ENCODE results near the gene TBC1D3K. TPM values are rescaled to one million over a fixed set of nuclear protein-coding genes. Genes with fewer than 3 reads are reported as not detected.
"Not testable (repeated sequence)": the region's sequence is repeated elsewhere in the genome, so short reads cannot be mapped to it uniquely, and the experiment has no call there.

TBC1D3K gene
- total RNA-seq, result not detected

- not testable (repeated sequence) for H3K4me1 ChIP-seq (ENCODE audit: insufficient read depth, low read length); H3K27me3 ChIP-seq (ENCODE audit: insufficient read depth, low read length); H3K9me3 ChIP-seq (ENCODE audit: low read depth, low read length); H3K4me3 ChIP-seq (ENCODE audit: low read length)
Observed at GRCh38 chr17:37924115-37924514, at the start of gene TBC1D3K. TSS of gene TBC1D3K (plus strand) at chr17:37924415. CDS start at chr17:37926000, 1,585 bp downstream.

- H3K4me3 ChIP-seq (ENCODE audit: low read length), result no peak overlapping the region
- H3K27me3 ChIP-seq (ENCODE audit: insufficient read depth, low read length), result no peaks in the 10 kb centered on the region
- H3K4me1 ChIP-seq (ENCODE audit: insufficient read depth, low read length), result no peaks in the 10 kb centered on the region
- H3K9me3 ChIP-seq (ENCODE audit: low read depth, low read length), result no peaks in the 10 kb centered on the region
Observed at GRCh38 chr17:37884516-37884915, 39.7 kb upstream of the TBC1D3K start.

- no peak overlapping the region for H3K4me3 ChIP-seq (ENCODE audit: low read length)
- no peaks in the 10 kb centered on the region for H3K27me3 ChIP-seq (ENCODE audit: insufficient read depth, low read length)
- H3K4me1 ChIP-seq (ENCODE audit: insufficient read depth, low read length), result no peaks in the 10 kb centered on the region
- H3K9me3 ChIP-seq (ENCODE audit: low read depth, low read length), result no peaks in the 10 kb centered on the region
Observed at GRCh38 chr17:37885136-37885535, 39.1 kb upstream of the TBC1D3K start.

GRCh38 chr17:37888881-37889280 is 35.3 kb upstream of the TBC1D3K start:
- H3K9me3 ChIP-seq (ENCODE audit: low read depth, low read length), result no peaks in the 10 kb centered on the region
- no peaks in the 10 kb centered on the region for H3K27me3 ChIP-seq (ENCODE audit: insufficient read depth, low read length)
- H3K4me3 ChIP-seq (ENCODE audit: low read length), result no peak overlapping the region
- no peaks in the 10 kb centered on the region for H3K4me1 ChIP-seq (ENCODE audit: insufficient read depth, low read length)

- H3K4me1 ChIP-seq (ENCODE audit: insufficient read depth, low read length); H3K9me3 ChIP-seq (ENCODE audit: low read depth, low read length); H3K4me3 ChIP-seq (ENCODE audit: low read length); H3K27me3 ChIP-seq (ENCODE audit: insufficient read depth, low read length): not testable (repeated sequence)
Observed at GRCh38 chr17:37896961-37897360, 27.3 kb upstream of the TBC1D3K start.

Other genes starting within 250 kb of the TBC1D3K start
- gene HNF1B, start 179.4 kb upstream of the TBC1D3K start, total RNA-seq, result not detected
- gene TBC1D3L, start 64.6 kb downstream of the TBC1D3K start, total RNA-seq, result 2.9 TPM
- gene TBC1D3D, start 79.6 kb downstream of the TBC1D3K start, total RNA-seq, result not detected
- gene TBC1D3C, start 144.2 kb downstream of the TBC1D3K start, total RNA-seq, result not detected
- not detected for gene TBC1D3E, start 203.5 kb downstream of the TBC1D3K start, total RNA-seq

Measured in mononuclear cell (primary cell).